DMS 273 (cell line): ENCODE data around the gene GPD1L.
A peak's percentile ranks its signal among the peaks of the same experiment; 100 is the strongest.

Source experiments
- DNase-seq: peaks from one replicate; lab custom pipeline; 2025; ENCODE audit not compliant: unreplicated experiment; lab: John Stamatoyannopoulos, UW

Gene GPD1L

GRCh38 chr3:32132706-32133105, 26.3 kb downstream of the GPD1L start:
- DNase-seq: no peak

GRCh38 chr3:32136703-32137102, 30.3 kb downstream of the GPD1L start:
- no peak for DNase-seq

- DNase-seq: no peak
Observed at GRCh38 chr3:32137870-32138269, 31.4 kb downstream of the GPD1L start.

GRCh38 chr3:32138545-32139104, 32.2 kb downstream of the GPD1L start:
- DNase-seq: peak; percentile 4

DNA sequence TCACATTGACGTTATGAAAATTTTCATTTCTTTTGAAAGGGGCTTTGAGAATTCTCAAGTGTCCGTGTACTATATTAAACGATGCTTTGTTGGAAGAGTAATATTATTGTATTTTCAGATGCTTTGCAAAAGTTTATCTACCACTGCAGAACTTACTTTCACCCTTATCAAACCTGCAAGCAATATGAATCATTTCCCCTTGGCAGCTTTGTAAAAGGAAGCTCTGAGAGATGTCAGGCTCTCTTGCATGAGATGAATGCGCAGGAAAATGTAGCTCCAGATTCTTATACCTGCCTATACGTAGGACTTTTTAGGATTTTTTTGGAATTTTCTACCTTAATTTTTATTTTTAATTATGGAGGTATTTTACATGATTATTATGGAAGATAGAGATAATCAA, 34.5 kb downstream of the GPD1L start:
- DNase-seq: no peak

DNA sequence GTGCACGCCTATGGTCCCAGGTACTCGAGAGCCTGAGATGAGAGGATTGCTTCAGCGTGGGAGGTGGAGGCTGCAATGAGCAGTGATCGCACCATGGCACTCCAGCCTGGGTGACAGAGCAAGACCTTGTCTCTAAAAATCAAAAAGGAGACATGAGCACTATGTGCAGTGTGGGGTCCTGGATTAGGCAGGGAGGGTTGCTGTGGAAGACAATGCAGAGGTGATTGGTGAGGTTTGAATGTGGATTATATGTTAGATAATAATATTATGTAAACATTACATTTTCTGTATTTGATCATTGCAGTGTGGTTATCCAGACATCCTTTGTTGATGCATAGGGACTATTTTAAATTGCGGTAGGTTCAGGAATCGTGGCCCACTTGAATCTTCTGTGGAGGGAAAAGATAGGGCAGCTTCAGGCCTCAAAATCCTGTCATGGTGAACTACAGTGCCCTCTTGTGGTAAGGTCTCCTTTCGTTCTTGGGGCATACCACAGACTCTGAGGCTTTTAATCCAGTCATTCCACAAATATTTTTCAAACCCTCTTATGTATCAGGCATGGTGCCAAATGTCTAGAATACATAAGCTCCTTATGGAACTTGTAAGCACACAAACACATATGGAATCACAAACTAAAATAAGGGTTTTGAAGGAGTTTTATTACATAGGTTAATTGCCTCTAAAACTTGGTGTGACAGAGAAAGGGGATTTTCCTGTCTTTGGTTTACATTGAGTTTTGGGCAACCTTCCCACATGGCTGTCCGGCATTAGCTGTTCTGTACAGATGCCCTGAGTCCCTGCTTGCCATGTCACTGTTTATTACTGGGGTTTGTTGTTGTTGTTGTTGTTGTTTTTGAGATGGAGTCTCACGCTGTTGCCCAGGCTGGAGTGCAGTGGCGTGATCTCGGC, 37.7 kb downstream of the GPD1L start:
- DNase-seq: peak; percentile 84

GRCh38 chr3:32146746-32147211, 40.4 kb downstream of the GPD1L start:
- DNase-seq: no peak

- no peak for DNase-seq
Observed at GRCh38 chr3:32147509-32147908, 41.1 kb downstream of the GPD1L start.

GRCh38 chr3:32147933-32148332, 41.5 kb downstream of the GPD1L start:
- no peak for DNase-seq

DNA sequence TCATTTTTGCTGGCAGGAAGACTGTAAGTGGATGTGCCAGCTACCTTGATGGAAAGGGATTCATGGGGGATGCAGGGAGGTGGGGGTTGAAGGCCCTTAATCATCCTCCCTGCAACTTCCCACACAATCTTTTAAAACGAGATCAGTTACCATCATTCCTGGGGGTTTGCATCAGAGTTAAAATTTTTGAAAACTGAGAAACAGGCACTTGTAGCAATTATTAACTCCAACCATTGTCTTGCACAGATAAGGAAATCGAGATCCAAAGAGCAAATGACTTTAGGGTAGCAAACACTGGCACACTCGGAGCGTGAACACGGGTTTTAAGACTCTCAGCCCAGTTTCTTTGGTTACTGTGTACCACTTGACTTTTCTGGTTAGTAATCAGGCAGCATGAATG, 41.9 kb downstream of the GPD1L start:
- no peak for DNase-seq

DNA sequence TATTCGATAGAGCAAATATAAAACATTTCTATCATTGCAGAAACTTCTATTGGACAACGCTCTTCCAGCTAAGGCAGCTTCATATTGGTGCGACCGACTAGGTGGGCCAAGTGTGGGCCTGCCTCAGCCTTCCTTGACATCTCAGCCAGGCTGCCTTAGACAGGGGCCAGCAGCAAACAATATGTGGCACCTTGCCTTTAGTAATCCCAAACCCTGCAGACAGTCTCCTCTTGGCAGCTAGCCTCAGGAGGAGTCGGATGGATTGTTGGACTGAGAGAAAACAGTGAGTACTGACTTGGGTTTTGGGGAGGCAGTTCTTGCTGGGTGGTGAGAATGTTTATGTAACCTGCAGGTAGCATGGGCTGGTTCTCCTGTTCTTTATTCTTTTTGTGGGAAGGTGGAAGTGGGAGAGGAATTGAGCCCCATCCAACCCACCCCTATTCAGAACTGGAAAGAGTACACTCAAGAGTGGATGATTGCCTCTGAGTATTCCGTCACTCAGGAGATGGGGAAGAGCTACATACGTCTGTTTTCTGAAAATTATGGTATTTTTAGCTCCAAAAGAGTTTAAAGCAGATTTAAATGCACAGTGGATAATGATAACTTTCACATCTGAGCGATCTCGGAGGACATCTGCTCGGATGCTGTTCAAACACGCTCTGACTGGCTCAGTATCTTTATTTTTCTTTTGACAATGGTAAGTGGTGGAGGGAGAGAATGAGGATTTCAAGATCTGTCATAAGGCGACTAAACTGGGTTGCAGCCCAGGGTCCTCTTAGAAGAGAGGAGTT, 47.2 kb downstream of the GPD1L start:
- DNase-seq: no peak

DNA sequence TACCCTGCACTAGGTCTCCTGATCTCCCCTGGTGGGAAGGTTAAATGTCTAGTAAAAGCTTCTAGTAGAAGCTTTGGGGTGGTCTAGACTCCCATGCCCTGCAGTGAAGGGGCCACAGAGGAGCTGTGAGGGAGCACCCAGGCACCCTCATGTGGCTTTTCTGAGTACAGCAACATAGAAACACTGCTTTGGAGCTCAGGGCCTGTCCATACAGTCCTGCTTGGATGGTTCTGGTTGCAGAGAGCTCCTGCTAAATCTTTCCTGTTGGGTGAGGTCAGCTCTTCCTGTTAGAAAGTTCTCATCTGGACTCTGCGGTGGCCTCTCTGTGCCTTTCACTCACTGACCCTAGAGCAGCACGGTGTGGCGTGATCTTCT, 47.8 kb downstream of the GPD1L start:
- peak; percentile 11 for DNase-seq

DNA sequence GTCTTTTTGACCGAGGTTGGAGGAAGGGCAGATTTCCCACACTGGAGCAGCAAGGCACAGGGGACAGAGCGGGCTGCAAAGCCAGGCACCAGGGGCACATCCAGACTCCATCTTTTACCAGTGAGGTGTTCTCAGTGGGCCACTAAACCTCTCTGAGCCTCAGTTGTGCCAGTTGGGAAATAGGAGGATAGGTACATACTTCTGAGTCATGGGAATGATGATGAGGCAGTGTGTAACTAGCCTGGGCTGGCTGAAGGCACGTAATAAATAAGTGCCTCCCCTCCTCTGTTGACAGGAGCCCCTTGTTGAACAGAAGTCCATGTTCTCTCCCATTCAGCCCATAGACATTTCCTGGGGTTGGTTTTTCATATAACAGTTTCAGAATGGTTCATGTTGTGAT, 48.7 kb downstream of the GPD1L start:
- no peak for DNase-seq

DNA sequence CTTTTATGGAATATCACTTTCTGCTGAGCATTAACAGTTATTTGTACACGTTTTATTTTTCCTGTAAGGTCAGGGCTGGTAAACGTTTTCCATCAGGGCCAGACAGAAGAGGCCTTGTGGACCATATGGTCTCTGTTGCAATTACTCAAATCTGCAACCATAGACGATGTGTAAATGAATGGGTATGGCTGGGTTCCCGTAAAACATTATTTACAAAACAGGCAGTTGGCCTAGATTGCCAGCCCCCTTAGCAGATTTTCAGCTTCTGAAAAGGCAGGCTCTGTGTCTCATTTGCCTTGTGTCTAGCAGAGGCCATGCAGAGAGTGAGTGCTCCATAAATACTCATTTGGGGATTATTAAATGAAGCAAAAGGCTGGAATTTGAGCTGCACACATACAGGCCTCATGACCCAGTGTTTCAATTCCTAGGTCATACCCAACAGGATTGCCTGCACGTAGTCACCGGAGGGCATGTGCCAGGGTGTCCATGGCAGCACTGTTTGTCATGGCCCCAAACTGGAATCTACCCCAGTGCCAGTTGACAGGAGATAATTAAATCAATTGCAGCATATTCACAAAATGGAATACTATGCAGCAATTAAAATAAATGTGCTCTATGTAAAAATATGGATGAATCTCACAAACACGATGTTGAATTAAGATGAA, 51.3 kb downstream of the GPD1L start:
- peak; percentile 70 for DNase-seq

DNA sequence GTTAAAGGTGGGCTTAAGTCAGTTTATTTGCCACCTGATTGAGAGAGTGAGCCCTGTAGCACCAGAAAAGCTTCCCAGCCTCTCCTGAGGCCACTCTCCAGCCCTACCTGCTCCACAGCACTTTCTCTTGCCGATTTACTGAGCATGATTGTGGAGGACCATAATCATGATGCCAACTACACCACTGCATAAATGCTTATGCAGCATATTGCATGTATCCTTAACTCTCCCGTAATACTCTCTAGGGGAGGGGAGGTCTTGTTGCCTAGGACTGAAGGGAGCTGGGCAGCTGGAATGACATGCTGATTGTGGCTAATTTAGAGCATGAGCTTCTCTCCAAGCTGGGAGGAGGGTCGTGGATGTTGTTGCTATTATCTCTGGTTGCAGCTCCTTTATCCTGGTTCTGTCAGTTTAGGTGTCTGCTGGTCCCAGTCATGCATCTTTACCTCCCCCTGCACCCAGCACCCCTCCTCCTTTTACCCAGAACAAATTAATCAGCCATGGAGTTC, 54.3 kb downstream of the GPD1L start:
- DNase-seq: no peak

GRCh38 chr3:32165442-32165841, 59.0 kb downstream of the GPD1L start:
- DNase-seq: no peak

- no peak for DNase-seq
Observed at GRCh38 chr3:32166654-32167053, 60.2 kb downstream of the GPD1L start.

GRCh38 chr3:32172420-32172819, 66.0 kb downstream of the GPD1L start:
- DNase-seq: no peak

DNA sequence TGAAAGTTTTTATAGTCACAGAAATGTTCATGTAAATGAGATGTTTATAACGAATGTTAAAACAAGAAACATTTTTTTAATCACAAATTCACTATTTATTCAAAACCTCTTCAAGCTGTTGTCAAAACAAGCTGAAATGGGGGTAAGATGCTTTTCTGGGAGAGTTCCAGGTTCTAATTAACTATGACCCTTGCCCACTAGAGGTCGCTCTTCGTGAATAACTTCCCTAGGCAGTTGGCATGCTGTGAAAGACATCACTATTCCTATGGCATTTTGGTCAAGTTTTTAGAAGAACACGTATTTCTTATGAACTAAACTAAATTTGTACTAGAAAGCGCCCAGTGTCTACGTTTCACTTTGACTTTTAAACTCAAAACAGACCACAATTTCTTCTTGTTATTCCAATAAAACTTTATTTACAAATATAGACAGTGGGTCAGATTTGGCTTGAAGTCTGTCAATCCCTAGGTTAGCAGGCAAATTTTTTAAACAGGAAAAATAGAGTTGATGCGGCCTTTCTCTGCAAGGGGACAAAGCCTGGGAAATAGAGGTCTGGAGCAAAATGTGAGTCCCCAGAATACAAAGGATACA, 69.3 kb downstream of the GPD1L start:
- peak; percentile 86 for DNase-seq

GRCh38 chr3:32176989-32177701, 70.7 kb downstream of the GPD1L start:
- DNase-seq: peak; percentile 82
